ENCODE measurements around the gene FUOM.

DNA sequence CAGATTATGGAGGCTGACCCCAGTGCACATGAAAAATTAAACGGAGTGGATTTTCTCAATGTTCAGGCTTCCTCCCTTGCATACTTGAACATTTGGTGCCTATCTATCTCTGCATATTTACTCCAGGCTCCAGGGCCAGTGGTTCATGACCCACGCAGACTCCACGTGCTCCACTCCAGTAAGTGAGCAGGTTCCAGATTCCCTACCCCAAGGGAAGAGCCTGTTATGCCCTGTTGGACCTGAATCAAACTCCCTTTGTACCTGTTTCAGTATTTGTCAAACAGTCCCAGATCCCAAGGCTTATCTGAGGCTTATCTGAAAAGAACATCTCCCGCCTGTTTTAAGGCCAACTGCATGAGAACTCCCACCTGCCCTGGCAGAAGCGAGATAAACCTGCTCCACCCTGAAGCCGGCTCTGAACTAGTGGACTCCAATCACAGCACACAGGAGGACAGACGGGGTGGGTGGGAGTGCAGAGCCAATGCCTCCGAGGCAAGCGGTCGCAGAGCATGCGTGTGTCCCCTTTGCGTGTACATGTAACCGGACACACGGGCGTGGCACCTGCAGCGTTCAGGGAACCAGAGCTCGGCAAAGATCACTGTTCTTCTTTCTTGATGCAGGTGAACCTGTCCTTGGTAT lies 2.3 kb upstream of the FUOM start:
- TF ChIP-seq CTCF (conservative IDR thresholded peaks at IDR 0.05; ENCODE audit: low read depth in 2 of 2) (no peak), ZNF114 (CRISPR knock-in tag; IDR thresholded peaks at IDR 0.05) (no peak)

All from GM23338 (cell line).